Neural cell (in vitro differentiated cells): ENCODE measurements around the gene TFPI2. TPM values are rescaled to one million over a fixed set of nuclear protein-coding genes. Genes with fewer than 3 reads are reported as not detected.

Experiments
- H2AFZ ChIP-seq: fragments of 200-600, 300-800 bp; sonication (generic), shearing (Covaris generic); 2 replicates; pipeline ENCODE4 v1.6.0; 2014; ENCODE audit warnings: low read depth, mild to moderate bottlenecking, antibody characterized with exemption, low read length, moderate library complexity
- H3F3A ChIP-seq: fragments of 200-600 bp; shearing (Covaris generic); 2 replicates; pipeline ENCODE4 v1.6.1; 2016; ENCODE audit warnings: mild to moderate bottlenecking, moderate library complexity, mixed read lengths, antibody characterized with exemption, low read length; ENCODE audit not compliant: insufficient read depth, poor library complexity, severe bottlenecking
- H3K27ac ChIP-seq: fragments of 200-600, 300-800 bp; sonication (generic), shearing (Covaris generic); 2 replicates; pipeline ENCODE4 v1.5.1; 2014; ENCODE audit warnings: mild to moderate bottlenecking, low read length, moderate library complexity
- H3K27me3 ChIP-seq: fragments of 300-800, 200-600 bp; sonication (generic), shearing (Covaris generic); 2 replicates; pipeline ENCODE4 v1.6.0; 2014; ENCODE audit warnings: mild to moderate bottlenecking, low read depth, low read length, moderate library complexity; ENCODE audit not compliant: insufficient read depth
- H3K36me3 ChIP-seq: fragments of 300-800, 200-600 bp; sonication (generic), shearing (Covaris generic); 2 replicates; pipeline ENCODE4 v1.5.1; 2014; ENCODE audit warnings: mild to moderate bottlenecking, antibody characterized with exemption, low read length, moderate library complexity; ENCODE audit not compliant: insufficient read depth
- H3K4me2 ChIP-seq: fragments of 300-800, 200-600 bp; sonication (generic), shearing (Covaris generic); 2 replicates; pipeline ENCODE4 v1.6.0; 2014; ENCODE audit warnings: mild to moderate bottlenecking, low read length
- H3K4me3 ChIP-seq: fragments of 300-800, 200-600 bp; sonication (generic), shearing (Covaris generic); 2 replicates; pipeline ENCODE4 v1.5.1; 2014; ENCODE audit warnings: mild to moderate bottlenecking, low read length, moderate library complexity
- H3K79me2 ChIP-seq: fragments of 200-600 bp; shearing (Covaris generic); replicated peaks from 2 replicates; pipeline ENCODE4 v1.6.0; 2014; ENCODE audit warnings: mild to moderate bottlenecking, low read length, moderate library complexity; ENCODE audit not compliant: insufficient read depth
- H3K9ac ChIP-seq: fragments of 300-800, 200-600 bp; sonication (generic), shearing (Covaris generic); 2 replicates; pipeline ENCODE4 v1.6.1; 2016; ENCODE audit warnings: mild to moderate bottlenecking, low read length, mixed read lengths
- H3K9me2 ChIP-seq: fragments of 200-600 bp; shearing (Covaris generic); 2 replicates; pipeline ENCODE4 v1.6.1; 2016; ENCODE audit warnings: mild to moderate bottlenecking, low read length, mixed read lengths; ENCODE audit not compliant: insufficient read depth
- H3K9me3 ChIP-seq: fragments of 200-600, 300-800 bp; sonication (generic), shearing (Covaris generic); 2 replicates; pipeline ENCODE4 v1.6.1; 2016; ENCODE audit warnings: mild to moderate bottlenecking, mixed run types, low read length, moderate library complexity, mixed read lengths
- H4K20me1 ChIP-seq: fragments of 200-600 bp; shearing (Covaris generic); 2 replicates; pipeline ENCODE4 v1.6.1; 2016; ENCODE audit warnings: mild to moderate bottlenecking, mixed run types; ENCODE audit not compliant: insufficient read depth
- EP300 ChIP-seq: fragments of 450-650 bp; conservative IDR thresholded peaks from 2 replicates; pipeline ENCODE4 v1.6.1; 2014; ENCODE audit warnings: antibody characterized with exemption, mild to moderate bottlenecking, moderate library complexity; ENCODE audit not compliant: poor library complexity, severe bottlenecking
- EZH2 ChIP-seq: fragments of 200-600, 300-800 bp; shearing (Covaris generic), sonication (generic); IDR thresholded peaks from 2 replicates; pipeline ENCODE4 v1.6.1; 2014; ENCODE audit warnings: antibody characterized with exemption, low read length, borderline replicate concordance, mild to moderate bottlenecking; ENCODE audit not compliant: insufficient read depth, poor library complexity, severe bottlenecking
- MXI1 ChIP-seq: fragments of 450-650 bp; conservative IDR thresholded peaks from 2 replicates; pipeline ENCODE4 v1.6.1; 2014; ENCODE audit warnings: antibody characterized with exemption, mild to moderate bottlenecking; ENCODE audit not compliant: poor library complexity, severe bottlenecking
- POLR2AphosphoS5 ChIP-seq: IDR thresholded peaks from 2 replicates; pipeline ENCODE4 v1.6.1; 2012
- RAD21 ChIP-seq: fragments of 450-650 bp; conservative IDR thresholded peaks from 2 replicates; pipeline ENCODE4 v1.6.1; 2014; ENCODE audit warnings: antibody characterized with exemption, mild to moderate bottlenecking, moderate library complexity
- REST ChIP-seq: IDR thresholded peaks from 2 replicates; pipeline ENCODE4 v1.6.1; 2012; ENCODE audit warnings: borderline replicate concordance
- SMC3 ChIP-seq: fragments of 450-650 bp; conservative IDR thresholded peaks from 2 replicates; pipeline ENCODE4 v1.6.1; 2014; ENCODE audit warnings: antibody characterized with exemption, mild to moderate bottlenecking, moderate library complexity; ENCODE audit not compliant: poor library complexity
- TAF1 ChIP-seq: IDR thresholded peaks from 2 replicates; pipeline ENCODE4 v1.6.1; 2012; ENCODE audit warnings: low read depth
- polyA plus RNA-seq: library from polyadenylated mRNA; depleted of rRNA; stranded (reverse); fragments of >200 nt; gene quantifications from 2 replicates; pipeline ENCODE4 v1.2.3, GENCODE V29; 2014
- TF ChIP-seq, protein P1 (sequence below): fragments of 450-650 bp; IDR thresholded peaks from 2 replicates; pipeline ENCODE4 v1.5.1; 2014; ENCODE audit warnings: antibody characterized with exemption, mild to moderate bottlenecking, moderate library complexity; ENCODE audit not compliant: poor library complexity, severe bottlenecking

TFPI2 gene
- polyA plus RNA-seq, 1 donor from 2014 or later = 0.78 TPM

DNA sequence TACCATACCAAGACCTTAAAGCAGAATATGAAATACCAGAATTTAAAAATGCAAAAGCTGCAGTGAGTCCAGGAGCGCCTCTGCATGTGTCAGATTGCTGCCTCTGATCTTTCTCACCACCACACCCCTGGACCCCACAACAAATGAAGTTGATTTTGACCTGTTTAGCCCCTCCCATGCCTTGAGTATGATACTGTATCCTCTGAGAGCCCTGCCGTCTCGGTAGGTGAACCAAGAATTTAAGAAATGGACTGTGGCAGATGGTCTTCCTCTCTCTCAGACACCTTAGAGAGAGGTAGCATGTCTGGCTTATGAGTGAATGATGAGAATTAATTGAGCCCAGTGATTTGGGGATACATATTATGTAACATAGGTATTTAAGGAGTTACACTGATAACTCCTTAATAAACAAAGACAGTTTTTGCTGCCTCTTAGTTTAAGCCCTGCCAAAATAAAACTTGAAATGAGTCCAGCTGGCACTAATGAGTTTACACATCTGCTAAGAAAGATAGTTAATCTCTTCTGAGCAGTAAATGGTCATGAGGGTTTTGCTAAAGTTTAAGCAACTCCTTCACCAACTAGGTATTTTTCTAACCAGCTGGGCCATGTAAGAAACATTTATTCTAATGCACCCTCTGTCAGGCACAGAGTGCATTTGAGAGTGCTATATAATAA lies 4.5 kb upstream of the TFPI2 start:
- TF ChIP-seq EP300 (no peak), POLR2AphosphoS5 (no peak), RAD21 (no peak), SMC3 (no peak)
- TF ChIP-seq, protein P1, sequence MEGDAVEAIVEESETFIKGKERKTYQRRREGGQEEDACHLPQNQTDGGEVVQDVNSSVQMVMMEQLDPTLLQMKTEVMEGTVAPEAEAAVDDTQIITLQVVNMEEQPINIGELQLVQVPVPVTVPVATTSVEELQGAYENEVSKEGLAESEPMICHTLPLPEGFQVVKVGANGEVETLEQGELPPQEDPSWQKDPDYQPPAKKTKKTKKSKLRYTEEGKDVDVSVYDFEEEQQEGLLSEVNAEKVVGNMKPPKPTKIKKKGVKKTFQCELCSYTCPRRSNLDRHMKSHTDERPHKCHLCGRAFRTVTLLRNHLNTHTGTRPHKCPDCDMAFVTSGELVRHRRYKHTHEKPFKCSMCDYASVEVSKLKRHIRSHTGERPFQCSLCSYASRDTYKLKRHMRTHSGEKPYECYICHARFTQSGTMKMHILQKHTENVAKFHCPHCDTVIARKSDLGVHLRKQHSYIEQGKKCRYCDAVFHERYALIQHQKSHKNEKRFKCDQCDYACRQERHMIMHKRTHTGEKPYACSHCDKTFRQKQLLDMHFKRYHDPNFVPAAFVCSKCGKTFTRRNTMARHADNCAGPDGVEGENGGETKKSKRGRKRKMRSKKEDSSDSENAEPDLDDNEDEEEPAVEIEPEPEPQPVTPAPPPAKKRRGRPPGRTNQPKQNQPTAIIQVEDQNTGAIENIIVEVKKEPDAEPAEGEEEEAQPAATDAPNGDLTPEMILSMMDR = no peak
- Histone ChIP-seq H3K27ac (no peak overlapping the region), H3K4me2 (no peak overlapping the region), H3K36me3 (no peaks in the 10 kb centered on the region), H3K27me3 (peaks cover 19% of the 10 kb centered on the region), H3K9ac (no peak overlapping the region), H2AFZ (no peak overlapping the region), H3K9me2 (no peaks in the 10 kb centered on the region), H3K4me3 (no peak overlapping the region), H3K79me2 (no peaks in the 10 kb centered on the region), H3F3A (no peaks in the 10 kb centered on the region), H4K20me1 (no peaks in the 10 kb centered on the region), H3K9me3 (no peaks in the 10 kb centered on the region)

- H3K79me2 ChIP-seq = no peaks in the 10 kb centered on the region
- H3K4me2 ChIP-seq = no peak overlapping the region
- H3K9me3 ChIP-seq = no peaks in the 10 kb centered on the region
- no peak overlapping the region for H2AFZ ChIP-seq
- no peaks in the 10 kb centered on the region for H3K36me3 ChIP-seq
- no peak overlapping the region for H3K9ac ChIP-seq
- no peak overlapping the region for H3K27ac ChIP-seq
- H4K20me1 ChIP-seq = no peaks in the 10 kb centered on the region
- H3F3A ChIP-seq = no peaks in the 10 kb centered on the region
- H3K9me2 ChIP-seq = no peaks in the 10 kb centered on the region
- TF ChIP-seq REST (no peak), MXI1 (no peak), RAD21 (no peak), EZH2 (no peak), EP300 (no peak), TAF1 (no peak), SMC3 (no peak), POLR2AphosphoS5 (no peak)
- TF ChIP-seq, protein P1 = no peak
- H3K27me3 ChIP-seq = peaks cover 26% of the 10 kb centered on the region
- H3K4me3 ChIP-seq = no peak overlapping the region
Observed at GRCh38 chr7:93894426-93894825, 3.9 kb upstream of the TFPI2 start.
